GM12891 (cell line): ENCODE measurements around the gene ACTR10.

Experiments
- PAX5 ChIP-seq: IDR thresholded peaks from 2 replicates; pipeline ENCODE4 v1.6.1; 2011; ENCODE audit warnings: low read length, moderate library complexity, mild to moderate bottlenecking; ENCODE audit not compliant: insufficient read depth, severe bottlenecking
- POLR2A ChIP-seq: IDR thresholded peaks from 2 replicates; pipeline ENCODE4 v1.6.1; 2011; ENCODE audit warnings: low read depth, low read length, control low read depth

DNA sequence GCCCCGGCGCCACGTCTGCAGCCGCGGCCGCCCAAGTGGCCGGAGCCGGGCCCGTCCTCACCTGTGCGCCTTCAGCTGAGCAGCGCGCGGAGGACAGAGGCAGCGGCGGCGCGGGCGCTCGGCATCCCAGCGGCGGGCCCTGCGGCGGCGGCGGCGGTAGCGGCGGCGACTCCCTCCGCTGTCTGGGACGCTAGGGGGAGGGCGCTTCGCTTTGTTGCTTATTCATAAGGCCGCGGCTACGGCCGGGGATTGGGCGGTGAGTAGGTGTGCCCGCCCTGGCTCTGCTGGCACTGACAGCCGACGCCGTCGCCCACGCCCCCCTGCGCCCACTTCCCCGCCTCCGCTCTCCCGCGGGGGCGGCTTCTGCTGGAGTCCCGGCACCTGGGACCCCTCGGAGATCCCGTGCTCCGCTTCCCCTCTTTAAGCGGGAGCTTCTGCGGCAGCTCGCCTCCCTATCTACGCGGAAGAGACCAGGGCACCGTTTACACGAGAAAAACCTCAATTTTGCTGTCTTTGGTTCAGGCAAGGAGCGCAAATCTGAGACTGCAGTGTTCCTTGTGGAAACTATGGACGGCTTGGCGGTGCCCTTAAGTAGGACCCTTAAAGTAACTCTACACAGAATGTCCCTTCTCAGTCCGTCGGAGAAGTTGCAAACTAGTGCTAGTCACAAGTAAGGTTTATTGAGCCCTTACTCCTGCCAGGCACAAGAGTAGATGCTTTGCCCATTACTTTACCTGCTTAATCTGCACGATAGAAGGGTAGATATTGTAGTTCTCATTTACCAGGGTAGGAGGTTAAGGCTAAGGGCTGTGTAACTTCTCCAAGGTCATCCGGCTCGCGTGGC is 47.7 kb upstream of the ACTR10 start, which contains the start of gene ARMH4:
- TF ChIP-seq POLR2A (no peak), PAX5 (no peak)
